Measurements from ENCODE around the gene RIPPLY3. TPM values are rescaled to one million over a fixed set of nuclear protein-coding genes. Genes with fewer than 3 reads are reported as not detected.
A peak's percentile ranks its signal among the peaks of the same experiment; 100 is the strongest.

Gene RIPPLY3
- total and polyA plus RNA-seq, 12 donors = 0.03 TPM; not detected in 11

DNA sequence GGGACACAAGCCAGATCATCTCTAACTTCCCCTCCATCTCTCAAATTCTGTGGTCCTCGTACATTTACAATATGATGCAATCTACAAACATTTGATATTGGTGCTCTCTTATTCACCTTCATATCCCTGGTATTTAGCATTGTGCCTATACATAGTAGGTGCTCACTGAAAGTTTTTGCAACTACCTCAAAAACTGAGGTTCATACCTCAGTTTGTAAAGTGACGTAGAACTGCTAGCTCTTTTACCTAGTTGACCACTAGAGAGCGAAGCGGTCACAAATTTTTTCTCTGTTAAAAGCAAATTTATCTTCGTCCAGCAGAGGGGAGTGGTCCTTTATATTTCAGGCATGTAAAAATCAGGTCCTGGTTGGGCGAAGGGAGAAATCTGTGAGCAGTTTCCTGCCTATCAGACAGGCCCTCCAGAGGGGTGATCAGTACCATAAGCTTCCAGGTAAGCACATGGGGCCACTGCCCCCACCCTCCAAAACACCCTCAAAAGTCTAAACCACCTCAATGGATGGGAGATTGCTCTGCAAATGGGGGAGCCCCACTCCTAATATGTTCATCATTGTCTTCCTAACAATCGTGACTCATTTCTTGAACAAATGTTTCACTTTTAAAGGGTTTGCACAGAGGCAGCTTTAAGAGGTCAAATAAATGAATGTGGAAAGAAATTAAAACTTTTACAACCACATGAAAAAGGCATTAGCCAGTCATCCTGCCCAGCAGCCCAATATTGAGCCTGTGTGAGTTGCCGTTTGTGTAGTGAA lies 29.4 kb upstream of the RIPPLY3 start:
- Histone ChIP-seq H3K27me3 (peaks cover 0 to 18% (median 0%) of the 10 kb centered on the region in 7 donors), H3K4me3 (no peak overlapping the region), H3K27ac (no peak overlapping the region), H3K9me3 (no peaks in the 10 kb centered on the region), H3K36me3 (no peaks in the 10 kb centered on the region), H3K4me1 (peaks cover 0 to 22% (median 12%) of the 10 kb centered on the region in 9 donors)
- DNase-seq (peak in 1 of 2 donors; percentile 35), ATAC-seq (peak in 6 of 8 donors; percentile 36 to 62 (median 52))
- 44% methylated on average over 8 of the region's 8 CpGs for WGBS, 2 donors
- intact Hi-C loops (cut with DNase I) = no loop called here
- TF ChIP-seq CTCF (IDR thresholded peaks at IDR 0.05) = peak in 8 of 9 donors; percentile 34 to 74 (median 56)

DNA sequence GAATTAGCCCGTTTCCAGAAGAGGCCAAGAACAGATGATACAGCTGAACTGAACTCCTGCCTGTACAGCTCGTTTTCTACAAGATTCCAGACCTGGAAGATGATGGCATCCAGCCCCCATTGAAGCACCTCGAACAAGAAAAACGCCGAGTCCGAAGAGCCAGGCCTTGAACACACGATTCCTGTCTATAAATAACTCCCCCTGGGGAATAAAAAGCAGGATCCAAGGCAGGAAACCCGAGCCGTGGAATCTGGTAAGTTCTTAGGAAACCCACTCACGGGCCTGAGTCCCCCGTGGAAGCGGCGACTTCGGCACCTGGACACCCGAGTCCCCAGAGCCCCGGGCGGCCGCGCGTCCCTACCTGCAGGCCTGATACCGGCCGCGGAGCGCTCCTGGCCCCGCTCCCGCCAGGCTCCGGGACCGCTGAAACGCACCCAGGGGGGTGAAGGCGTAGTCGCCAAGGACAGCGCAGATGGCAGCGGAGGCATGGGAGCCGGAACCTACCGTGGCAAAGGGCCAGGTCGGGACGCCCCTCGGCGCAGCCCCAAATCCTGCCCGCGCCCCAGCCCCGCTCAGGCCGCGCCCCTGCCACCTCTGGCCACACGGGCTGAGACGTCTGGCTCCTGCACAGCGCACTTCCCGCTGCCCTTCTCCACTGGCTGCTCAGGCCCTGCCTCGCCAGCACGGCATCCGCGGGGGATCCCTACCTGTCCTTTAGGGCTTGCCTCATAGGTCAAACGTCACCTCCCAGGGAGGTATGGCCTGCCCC lies 26.0 kb upstream of the RIPPLY3 start:
- DNase-seq = peak in 1 of 2 donors; percentile 42
- Histone ChIP-seq H3K27me3 (peaks cover 0 to 19% (median 0%) of the 10 kb centered on the region in 7 donors), H3K36me3 (no peaks in the 10 kb centered on the region), H3K27ac (peak overlapping the region in 6 of 10 donors; percentile 9 to 43 (median 22)), H3K4me3 (peak overlapping the region; percentile 24 to 66 (median 58)), H3K9me3 (no peaks in the 10 kb centered on the region), H3K4me1 (peaks cover 0 to 22% (median 12%) of the 10 kb centered on the region in 9 donors)
- TF ChIP-seq CTCF (IDR thresholded peaks at IDR 0.05) = peak in 2 of 9 donors; percentile 7 to 12
- ATAC-seq = peak; percentile 65 to 86 (median 72)
- WGBS, 2 donors = 3 to 4% methylated on average over 53 of the region's 53 CpGs
- intact Hi-C loops (cut with DNase I) = loop anchor here in 2 of 10 donors (10.0 kb wide), 1 partner anchor 94 kb away; the partner anchor contains the start of genes PIGP (in 2 of the 2) and TTC3 (in 2 of the 2)

- Histone ChIP-seq H3K9me3 (no peaks in the 10 kb centered on the region), H3K27me3 (peaks cover 0 to 19% (median 0%) of the 10 kb centered on the region in 7 donors), H3K4me3 (peak overlapping the region; percentile 24 to 66 (median 58)), H3K4me1 (peaks cover 0 to 22% (median 12%) of the 10 kb centered on the region in 9 donors), H3K27ac (peak overlapping the region in 1 of 10 donors; percentile 25), H3K36me3 (no peaks in the 10 kb centered on the region)
- 23 to 50% methylated on average over 2 of the region's 2 CpGs for WGBS, 2 donors
- no peak for DNase-seq
- TF ChIP-seq CTCF (IDR thresholded peaks at IDR 0.05) = no peak
- ATAC-seq = no peak
- intact Hi-C loops (cut with DNase I) = loop anchor here in 2 of 10 donors (10.0 kb wide), 1 partner anchor 94 kb away; the partner anchor contains the start of genes PIGP (in 2 of the 2) and TTC3 (in 2 of the 2)
These were observed 25.5 kb upstream of the RIPPLY3 start for GRCh38 chr21:36981049-36981391.
